GM19035 (cell line): ENCODE measurements around the gene CLTA.
A peak's percentile ranks its signal among the peaks of the same experiment; 100 is the strongest.

ENCODE experiments used
- ATAC-seq: cut with Tn5 transposase; IDR thresholded peaks from one replicate; pipeline ENCODE4 v1.9.1; 2021; ENCODE audit not compliant: unreplicated experiment

CLTA gene

GRCh38 chr9:36190388-36191289 lies at the start of gene CLTA:
Gene CLTA, plus strand, starts transcription at chr9:36190921. Its CDS starts 136 bp downstream, at chr9:36191057.
- ATAC-seq: peak; percentile 96

GRCh38 chr9:36141288-36141687 lies 49.4 kb upstream of the CLTA start:
- no peak for ATAC-seq

- ATAC-seq: no peak
Measured at GRCh38 chr9:36141761-36142160, 49.0 kb upstream of the CLTA start.

GRCh38 chr9:36142510-36143244 lies 48.0 kb upstream of the CLTA start:
- ATAC-seq: no peak

- ATAC-seq: no peak
Measured at GRCh38 chr9:36143245-36143641, 47.5 kb upstream of the CLTA start.

- ATAC-seq: no peak
Measured at GRCh38 chr9:36144309-36145232, 46.1 kb upstream of the CLTA start.

GRCh38 chr9:36145970-36146369 lies 44.8 kb upstream of the CLTA start:
- no peak for ATAC-seq

GRCh38 chr9:36146651-36147050 lies 44.1 kb upstream of the CLTA start:
- ATAC-seq: no peak

- ATAC-seq: no peak
Measured at GRCh38 chr9:36147441-36148175, 43.1 kb upstream of the CLTA start.

- no peak for ATAC-seq
Measured at GRCh38 chr9:36148311-36149051, 42.2 kb upstream of the CLTA start.

- no peak for ATAC-seq
Measured at GRCh38 chr9:36149197-36149596, 41.5 kb upstream of the CLTA start.

- no peak for ATAC-seq
Measured at GRCh38 chr9:36150574-36151315, 40.0 kb upstream of the CLTA start.

GRCh38 chr9:36151316-36152210 lies 39.2 kb upstream of the CLTA start:
- ATAC-seq: peak; percentile 73

GRCh38 chr9:36152741-36153438 lies 37.8 kb upstream of the CLTA start:
- ATAC-seq: no peak

- no peak for ATAC-seq
Measured at GRCh38 chr9:36153746-36154145, 37.0 kb upstream of the CLTA start.

GRCh38 chr9:36154331-36154952 lies 36.3 kb upstream of the CLTA start:
- no peak for ATAC-seq

- ATAC-seq: no peak
Measured at GRCh38 chr9:36156116-36156515, 34.6 kb upstream of the CLTA start.
